H1 (cell line): ENCODE data around the gene ILKAP. TPM values are rescaled to one million over a fixed set of nuclear protein-coding genes. Genes with fewer than 3 reads are reported as not detected.

ENCODE experiments used
- ASH2L ChIP-seq: fragments of 200-600, 300-600 bp; sonication (generic); IDR thresholded peaks from one replicate; pipeline ENCODE4 v1.7.1; 2017; ENCODE audit warnings: low read length
- HDAC2 ChIP-seq, 2 experiments: fragments of 300-600 bp in 1 of 2; sonication (generic) in 1 of 2; IDR thresholded peaks; 2 replicates each; pipeline ENCODE4 v1.6.1; 2011 to 2012; ENCODE audit warnings: low read depth in 2 of 2, low read length in 2 of 2, mild to moderate bottlenecking in 2 of 2, moderate library complexity in 2 of 2, borderline replicate concordance in 1 of 2, inconsistent platforms in 1 of 2
- POLR2AphosphoS5 ChIP-seq: IDR thresholded peaks from 2 replicates; pipeline ENCODE4 v1.6.1; 2011; ENCODE audit warnings: low read depth, low read length
- polyA plus RNA-seq, 7 experiments: library from polyadenylated mRNA; depleted of rRNA in 3 of 7; stranded (reverse) in 5 of 7; unstranded in 2 of 7; fragments of >200 nt in 5 of 7; fragments of 200-250 nt in 2 of 7; gene quantifications; 1 replicate in 5 of 7; 2 replicates in 1 of 7; 4 replicates in 1 of 7; pipeline versions ENCODE4 v1.2.1 to v1.2.3, GENCODE V29; 2011 to 2013; ENCODE audit warnings: missing spikeins in 2 of 7, mixed read lengths in 2 of 7
- total RNA-seq: library from RNA; stranded (reverse); fragmentation: NEBNext Ultra II Directional; extraction: Animal tissue kit (Norgen Biotek cat#: 25700); gene quantifications from 2 replicates; pipeline ENCODE4 v1.2.1, GENCODE V29; 2021
- TF ChIP-seq, protein P1 (sequence below): IDR thresholded peaks from 2 replicates; pipeline ENCODE4 v1.6.1; 2011; ENCODE audit warnings: low read depth, mild to moderate bottlenecking, low read length; ENCODE audit not compliant: insufficient read depth

Gene ILKAP
- total and polyA plus RNA-seq, 2 of the 8 experiments (the other 6 are each of a cell fraction or from before 2014, with no cell fraction given), result 23.5 to 33.8 TPM

DNA sequence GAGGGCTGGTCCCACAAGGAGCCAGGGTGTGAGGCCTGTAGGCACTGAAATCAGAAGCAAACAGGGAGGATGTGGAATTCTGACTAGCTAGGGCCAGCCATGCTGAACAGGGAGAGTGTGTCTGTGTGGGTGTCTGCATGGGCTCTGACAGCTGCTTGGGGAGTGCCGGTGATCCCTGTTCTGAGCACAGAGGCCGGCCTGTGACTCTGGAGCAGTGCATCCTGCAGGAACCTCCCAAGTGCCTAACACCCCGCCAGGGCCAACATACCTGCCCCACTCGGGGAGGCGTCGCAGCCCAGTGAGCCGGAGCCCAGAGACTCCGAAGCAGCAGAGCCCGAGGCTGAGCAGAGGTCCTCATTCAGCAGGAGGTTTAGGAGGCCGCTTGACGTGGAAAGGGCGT, 47.8 kb upstream of the ILKAP start (continued):
- TF ChIP-seq HDAC2 (IDR thresholded peaks at IDR 0.05; ENCODE audit: borderline replicate concordance in 1 of 2, low read depth in 2 of 2, low read length in 2 of 2), result no peak
- TF ChIP-seq, protein P1, sequence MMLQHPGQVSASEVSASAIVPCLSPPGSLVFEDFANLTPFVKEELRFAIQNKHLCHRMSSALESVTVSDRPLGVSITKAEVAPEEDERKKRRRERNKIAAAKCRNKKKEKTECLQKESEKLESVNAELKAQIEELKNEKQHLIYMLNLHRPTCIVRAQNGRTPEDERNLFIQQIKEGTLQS, result no peak
- TF ChIP-seq ASH2L, result no peak
- no peak for TF ChIP-seq POLR2AphosphoS5
